Stimulated activated CD8-positive, alpha-beta memory T cell treated with anti-CD3 and anti-CD28 coated beads, Interleukin-7, amount 100 ng/mL, for 48 hours (primary cell): ENCODE measurements around the gene PBX3.

Source experiments
- DNase-seq, 2 donors: peaks; one replicate each; pipeline ENCODE4 v3.0.0-alpha.2; 2020; ENCODE audit warnings: low read depth in 1 of 2; ENCODE audit errors: extremely low read depth in 1 of 2

Gene PBX3

GRCh38 chr9:125748446-125749099 is 1.4 kb downstream of the PBX3 start:
- no peak for DNase-seq

- no peak for DNase-seq
These were observed 2.2 kb downstream of the PBX3 start for GRCh38 chr9:125749287-125749935.

- DNase-seq = no peak
These were observed 2.9 kb downstream of the PBX3 start for GRCh38 chr9:125749951-125750626.

- no peak for DNase-seq
These were observed 3.4 kb downstream of the PBX3 start for GRCh38 chr9:125750627-125751011.

- DNase-seq = no peak
These were observed 5.0 kb downstream of the PBX3 start for GRCh38 chr9:125752070-125752628.

GRCh38 chr9:125754096-125754495 is 6.9 kb downstream of the PBX3 start:
- no peak for DNase-seq

- no peak for DNase-seq
These were observed 8.2 kb downstream of the PBX3 start for GRCh38 chr9:125755340-125755739.

GRCh38 chr9:125756518-125756917 is 9.3 kb downstream of the PBX3 start:
- DNase-seq = no peak

- no peak for DNase-seq
These were observed 10.7 kb downstream of the PBX3 start for GRCh38 chr9:125757834-125758233.

GRCh38 chr9:125758986-125759763 is 12.0 kb downstream of the PBX3 start:
- DNase-seq = no peak

- DNase-seq = no peak
These were observed 12.6 kb downstream of the PBX3 start for GRCh38 chr9:125759764-125760129.

- no peak for DNase-seq
These were observed 13.4 kb downstream of the PBX3 start for GRCh38 chr9:125760537-125760936.

- DNase-seq = no peak
These were observed 14.7 kb downstream of the PBX3 start for GRCh38 chr9:125761676-125762450.

- no peak for DNase-seq
These were observed 16.2 kb downstream of the PBX3 start for GRCh38 chr9:125763394-125763801.

- DNase-seq = no peak
These were observed 17.0 kb downstream of the PBX3 start for GRCh38 chr9:125764198-125764597.

- DNase-seq = no peak
These were observed 19.5 kb downstream of the PBX3 start for GRCh38 chr9:125766468-125767221.

GRCh38 chr9:125767349-125767748 is 20.2 kb downstream of the PBX3 start:
- DNase-seq = no peak

- DNase-seq = no peak
These were observed 21.6 kb downstream of the PBX3 start for GRCh38 chr9:125768803-125769202.

- no peak for DNase-seq
These were observed 23.9 kb downstream of the PBX3 start for GRCh38 chr9:125771037-125771436.

GRCh38 chr9:125772740-125773139 is 25.6 kb downstream of the PBX3 start:
- DNase-seq = no peak
